Erythroblast (primary cell): ENCODE data around the gene ERC2.

Experiments
- GATA1 ChIP-seq: IDR thresholded peaks from 2 replicates; pipeline ENCODE4 v1.6.1; 2011; ENCODE audit warnings: low read depth, mild to moderate bottlenecking, control low read depth, low read length, moderate library complexity
- POLR2A ChIP-seq: IDR thresholded peaks from 2 replicates; pipeline ENCODE4 v1.6.1; 2011; ENCODE audit warnings: mild to moderate bottlenecking, low read length

GRCh38 chr3:56309465-56309864 lies 158.8 kb downstream of the ERC2 start:
- TF ChIP-seq POLR2A (no peak), GATA1 (no peak)
